Activated CD8-positive, alpha-beta memory T cell treated with anti-CD3 and anti-CD28 coated beads, Interleukin-2, amount 10 ng/mL, durations not matched to agents 7 days and 5 days (primary cell): ENCODE measurements around the gene NCOA3. TPM values are rescaled to one million over a fixed set of nuclear protein-coding genes. Genes with fewer than 3 reads are reported as not detected.
"Not testable (repeated sequence)": the region's sequence is repeated elsewhere in the genome, so short reads cannot be mapped to it uniquely, and the experiment has no call there.

Experiments
- ATAC-seq: fragments of 150-1000 bp; cut with Tn5 transposase; one replicate; pipeline ENCODE4 v1.10.0; 2021; ENCODE audit warnings: moderate library complexity
- CTCF ChIA-PET: fragments of 350-600 bp; sonication (Branson Sonifier 250); formaldehyde crosslinking; loops from one replicate; lab custom pipeline; 2021; ENCODE audit warnings: antibody characterized with exemption; lab: Charles Lee
- DNase-seq: peaks from one replicate; pipeline ENCODE4 v3.0.0-alpha.2; 2020
- H3K27ac Mint-ChIP-seq: one replicate; pipeline ENCODE4 v1.8.0; 2021; ENCODE audit warnings: mild to moderate bottlenecking, mixed read lengths
- H3K27me3 Mint-ChIP-seq: one replicate; pipeline ENCODE4 v1.8.0; 2021; ENCODE audit warnings: mixed read lengths
- H3K36me3 Mint-ChIP-seq: one replicate; pipeline ENCODE4 v1.8.0; 2021; ENCODE audit warnings: mild to moderate bottlenecking, mixed read lengths
- H3K4me1 Mint-ChIP-seq: one replicate; pipeline ENCODE4 v1.8.0; 2021; ENCODE audit warnings: mixed read lengths
- H3K4me3 Mint-ChIP-seq: one replicate; pipeline ENCODE4 v1.8.0; 2021; ENCODE audit warnings: mild to moderate bottlenecking, moderate library complexity, mixed read lengths
- H3K9me3 Mint-ChIP-seq: one replicate; pipeline ENCODE4 v1.8.0; 2022; ENCODE audit warnings: low read depth, mixed read lengths
- total RNA-seq, 2 experiments: library from RNA; stranded (reverse); gene quantifications; one replicate each; pipeline ENCODE4 v1.2.3, GENCODE V29; 2021

Gene NCOA3
- 10 to 100 TPM; 74.9 to 75.8 TPM for total RNA-seq

DNA sequence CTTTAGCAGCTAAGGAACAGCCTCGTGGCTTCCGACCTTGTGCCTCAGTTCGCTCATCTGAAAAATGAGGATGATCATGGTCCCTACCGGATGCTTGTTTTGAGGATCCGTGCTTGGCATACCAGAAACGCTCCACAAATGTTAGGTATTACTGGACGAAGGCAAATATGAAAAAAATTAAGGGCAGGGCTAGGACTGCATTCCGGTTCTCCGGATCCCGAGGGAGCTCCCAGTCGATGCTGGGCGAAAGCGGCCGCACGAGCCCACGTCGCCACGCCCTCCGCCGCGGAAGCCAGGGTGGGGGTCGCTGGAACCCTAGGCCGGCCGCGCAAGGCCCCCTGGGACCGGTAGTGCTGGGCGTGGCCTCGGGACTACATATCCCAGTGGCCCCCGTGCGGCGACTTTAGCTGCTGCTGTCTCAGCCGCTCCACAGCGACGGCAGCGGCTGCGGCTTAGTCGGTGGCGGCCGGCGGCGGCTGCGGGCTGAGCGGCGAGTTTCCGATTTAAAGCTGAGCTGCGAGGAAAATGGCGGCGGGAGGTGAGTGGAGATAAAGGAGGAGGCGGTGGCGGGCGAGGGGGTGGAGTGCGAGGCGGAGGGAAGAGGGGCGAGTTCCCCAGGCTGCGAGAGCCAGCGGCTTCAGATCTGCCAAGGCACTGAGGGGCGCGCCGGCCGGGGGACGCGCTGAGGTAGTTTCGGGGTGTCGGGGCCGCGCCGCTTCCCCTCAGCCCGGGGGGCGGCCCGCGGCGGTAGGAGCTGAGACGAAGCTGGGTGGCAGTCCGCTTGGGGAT is at the start of gene NCOA3:
Gene NCOA3, plus strand, starts transcription at position 406 of the 789 bp plus-strand sequence. CDS start 120,361 bp downstream, outside the sequence.
- peak within 1 kb of the TSS; percentile 91 for H3K27ac Mint-ChIP-seq
- H3K27me3 Mint-ChIP-seq, result peaks cover 2% of the 10 kb centered on the region
- peak within 1 kb of the TSS; percentile 96 for H3K4me3 Mint-ChIP-seq
- no peaks in the 10 kb centered on the region for H3K9me3 Mint-ChIP-seq
- CTCF ChIA-PET, result interaction anchor here (0.6 to 5.8 kb wide), 16 partner anchors 8 to 1347 kb away, joined by 3 to 38 read pairs (median 6); partner anchors contain the start of gene ZMYND8
- peak; percentile 97 for DNase-seq
- peak; percentile 83 for ATAC-seq
- peaks cover 23% of the 10 kb centered on the region for H3K36me3 Mint-ChIP-seq
- peaks cover 57% of the 10 kb centered on the region for H3K4me1 Mint-ChIP-seq

DNA sequence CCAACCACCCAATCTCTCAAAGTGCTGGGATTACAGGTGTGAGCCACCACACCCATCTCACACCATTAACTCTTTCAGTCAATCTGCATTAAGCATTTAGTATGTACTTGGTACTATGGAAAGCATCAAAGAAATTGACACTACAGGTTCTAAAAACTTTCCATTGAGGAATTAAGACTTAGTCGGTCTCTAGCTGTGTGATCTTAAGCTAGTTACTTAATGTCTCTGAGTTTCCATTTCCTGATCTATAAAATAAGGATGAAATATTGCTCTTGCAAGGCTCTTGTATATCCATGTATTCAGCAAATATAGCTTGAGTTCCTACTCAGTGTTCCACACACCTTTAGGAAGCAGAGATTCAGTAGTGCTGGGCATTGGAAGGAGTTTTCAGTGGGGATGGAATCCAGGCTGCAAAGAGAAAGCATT is 48.9 kb upstream of the NCOA3 start:
- H3K36me3 Mint-ChIP-seq, result peaks cover 7% of the 10 kb centered on the region
- CTCF ChIA-PET, result interaction anchor here (0.6 to 1.7 kb wide), 8 partner anchors 14 to 168 kb away, joined by 3 to 5 read pairs (median 4); no protein-coding TSS in a partner anchor
- H3K27ac Mint-ChIP-seq, result peak overlapping the region; percentile 89
- H3K4me3 Mint-ChIP-seq, result no peak overlapping the region
- H3K4me1 Mint-ChIP-seq, result peaks cover 36% of the 10 kb centered on the region
- peaks cover 4% of the 10 kb centered on the region for H3K9me3 Mint-ChIP-seq
- ATAC-seq (no peak), DNase-seq (no peak)
- no peaks in the 10 kb centered on the region for H3K27me3 Mint-ChIP-seq

DNA sequence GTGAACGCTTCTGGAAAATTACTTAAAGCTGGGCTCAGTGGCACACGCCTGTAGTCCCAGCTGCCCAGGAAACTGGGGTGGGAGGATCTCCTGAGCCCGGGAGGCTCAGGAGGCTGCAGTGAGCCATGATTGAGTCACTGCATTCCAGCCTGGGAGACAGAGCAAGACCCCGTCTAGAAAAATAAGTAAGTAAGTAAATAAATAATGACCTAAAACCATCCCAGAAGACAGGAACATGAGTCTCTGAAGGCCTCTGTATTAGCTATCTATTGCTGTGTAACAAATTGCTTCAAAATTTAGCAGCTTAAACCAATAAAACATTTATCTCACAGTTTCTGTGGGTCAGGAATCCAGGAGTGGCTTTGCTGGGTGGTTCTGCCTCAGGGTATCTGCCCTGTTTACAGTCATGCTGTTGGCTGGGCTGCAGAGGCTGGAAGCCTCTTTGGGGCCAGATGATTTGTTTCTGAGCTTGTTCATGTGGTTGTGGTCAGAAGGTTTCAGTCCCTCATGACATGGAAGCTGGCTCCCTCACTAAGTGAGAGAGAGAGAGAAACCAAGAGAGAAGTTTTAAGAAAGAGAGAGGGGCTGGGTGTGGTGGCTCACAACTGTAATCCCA is 48.4 kb upstream of the NCOA3 start:
- Mint-ChIP-seq H3K4me1 (peaks cover 37% of the 10 kb centered on the region), H3K9me3 (peaks cover 4% of the 10 kb centered on the region)
- peak; percentile 92 for ATAC-seq

DNA sequence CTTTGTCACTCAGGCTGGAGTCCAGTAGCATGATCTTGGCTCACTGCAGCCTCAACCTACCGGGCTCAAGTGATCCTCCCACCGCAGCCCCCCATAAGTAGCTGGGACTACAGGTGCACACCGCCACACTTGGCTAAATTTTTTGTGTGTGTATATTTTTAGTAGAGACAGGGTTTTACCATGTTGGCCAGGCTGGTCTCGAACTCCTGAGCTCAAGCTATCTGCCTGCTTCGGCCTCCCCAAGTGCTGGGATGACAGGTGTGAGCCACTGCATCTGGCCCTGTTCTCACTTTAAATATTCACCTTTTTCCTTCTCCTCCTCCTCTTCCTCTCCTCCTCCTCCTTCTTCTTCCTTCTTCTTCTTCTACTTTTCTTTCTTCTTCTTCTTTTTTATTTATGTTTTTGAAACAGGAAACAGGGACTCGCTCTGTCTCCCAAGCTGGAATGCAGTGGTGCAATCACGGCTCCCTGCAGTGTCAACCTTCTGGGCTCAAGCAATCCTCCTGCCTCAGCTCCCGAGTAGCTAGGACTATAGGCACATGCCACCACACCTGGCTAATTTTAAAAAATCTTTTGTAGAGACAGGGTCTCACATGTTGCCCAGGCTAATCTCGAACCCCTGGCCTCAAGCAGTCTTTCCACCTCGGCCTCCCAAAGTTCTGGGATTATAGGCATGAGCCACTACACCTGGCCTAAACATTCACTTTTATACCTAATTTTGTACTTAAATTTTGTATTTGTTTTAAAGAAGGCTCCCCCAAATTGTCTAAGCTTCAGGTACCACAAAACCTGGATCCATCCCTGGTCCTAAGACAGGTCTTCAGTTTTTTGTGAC is 47.2 kb upstream of the NCOA3 start:
- no peak for DNase-seq
- Mint-ChIP-seq H3K27ac (no peak overlapping the region), H3K27me3 (no peaks in the 10 kb centered on the region), H3K4me1 (peaks cover 37% of the 10 kb centered on the region), H3K36me3 (peaks cover 7% of the 10 kb centered on the region), H3K4me3 (no peak overlapping the region), H3K9me3 (peaks cover 4% of the 10 kb centered on the region)
- no peak for ATAC-seq
- CTCF ChIA-PET, result interaction anchor here (1.1 to 1.5 kb wide), 4 partner anchors 34 to 210 kb away, joined by 3 to 4 read pairs (median 4); partner anchors contain the start of gene NCOA3

More for the DNA sequence above, 48.4 kb upstream of the NCOA3 start:
- Mint-ChIP-seq H3K27me3 (no peaks in the 10 kb centered on the region), H3K27ac (peak overlapping the region; percentile 89), H3K4me3 (peak overlapping the region; percentile 52), H3K36me3 (peaks cover 7% of the 10 kb centered on the region)
- peak; percentile 86 for DNase-seq
- CTCF ChIA-PET, result interaction anchor here (0.5 to 1.7 kb wide), 10 partner anchors 15 to 167 kb away, joined by 3 to 5 read pairs (median 4); partner anchors contain the start of gene NCOA3

GRCh38 chr20:47455133-47456040 is 46.3 kb upstream of the NCOA3 start:
- H3K27ac Mint-ChIP-seq, result no peak overlapping the region
- H3K4me3 Mint-ChIP-seq, result no peak overlapping the region
- H3K27me3 Mint-ChIP-seq, result no peaks in the 10 kb centered on the region
- DNase-seq, result no peak
- peaks cover 7% of the 10 kb centered on the region for H3K36me3 Mint-ChIP-seq
- peaks cover 37% of the 10 kb centered on the region for H3K4me1 Mint-ChIP-seq
- peaks cover 4% of the 10 kb centered on the region for H3K9me3 Mint-ChIP-seq
- ATAC-seq, result no peak
- CTCF ChIA-PET, result interaction anchor here (1.0 to 1.8 kb wide), 5 partner anchors 7 to 209 kb away, joined by 3 to 7 read pairs (median 4); no protein-coding TSS in a partner anchor

DNA sequence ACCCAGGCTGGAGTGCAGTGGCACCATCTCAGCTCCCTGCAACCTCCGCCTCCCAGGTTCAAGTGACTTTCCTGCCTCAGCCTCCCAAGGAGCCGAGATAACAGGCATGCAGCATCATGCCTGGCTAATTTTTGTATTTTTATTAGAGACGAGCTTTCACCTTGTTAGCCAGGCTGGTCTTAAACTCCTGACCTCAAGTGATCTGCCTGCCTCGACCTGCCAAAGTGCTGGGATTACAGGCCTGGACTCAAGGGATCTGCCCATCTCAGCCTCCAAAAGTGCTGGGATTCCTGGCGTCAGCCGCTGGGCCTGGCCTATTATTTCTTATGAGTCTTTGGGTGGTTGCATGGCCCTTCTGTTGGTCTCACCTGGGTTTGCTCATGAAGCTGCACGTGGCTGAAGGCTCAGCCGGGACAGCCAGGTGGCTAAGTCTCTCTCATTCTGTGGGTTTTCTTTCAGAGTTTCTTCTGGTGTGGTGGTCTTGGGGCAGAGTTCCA is 45.6 kb upstream of the NCOA3 start:
- peaks cover 4% of the 10 kb centered on the region for H3K9me3 Mint-ChIP-seq
- H3K36me3 Mint-ChIP-seq, result peaks cover 7% of the 10 kb centered on the region
- CTCF ChIA-PET, result interaction anchor here (1.0 to 1.8 kb wide), 5 partner anchors 8 to 72 kb away, joined by 3 to 7 read pairs (median 4); no protein-coding TSS in a partner anchor
- DNase-seq, result no peak
- ATAC-seq, result no peak
- H3K27ac Mint-ChIP-seq, result no peak overlapping the region
- H3K4me1 Mint-ChIP-seq, result peaks cover 35% of the 10 kb centered on the region
- H3K4me3 Mint-ChIP-seq, result no peak overlapping the region
- H3K27me3 Mint-ChIP-seq, result no peaks in the 10 kb centered on the region

DNA sequence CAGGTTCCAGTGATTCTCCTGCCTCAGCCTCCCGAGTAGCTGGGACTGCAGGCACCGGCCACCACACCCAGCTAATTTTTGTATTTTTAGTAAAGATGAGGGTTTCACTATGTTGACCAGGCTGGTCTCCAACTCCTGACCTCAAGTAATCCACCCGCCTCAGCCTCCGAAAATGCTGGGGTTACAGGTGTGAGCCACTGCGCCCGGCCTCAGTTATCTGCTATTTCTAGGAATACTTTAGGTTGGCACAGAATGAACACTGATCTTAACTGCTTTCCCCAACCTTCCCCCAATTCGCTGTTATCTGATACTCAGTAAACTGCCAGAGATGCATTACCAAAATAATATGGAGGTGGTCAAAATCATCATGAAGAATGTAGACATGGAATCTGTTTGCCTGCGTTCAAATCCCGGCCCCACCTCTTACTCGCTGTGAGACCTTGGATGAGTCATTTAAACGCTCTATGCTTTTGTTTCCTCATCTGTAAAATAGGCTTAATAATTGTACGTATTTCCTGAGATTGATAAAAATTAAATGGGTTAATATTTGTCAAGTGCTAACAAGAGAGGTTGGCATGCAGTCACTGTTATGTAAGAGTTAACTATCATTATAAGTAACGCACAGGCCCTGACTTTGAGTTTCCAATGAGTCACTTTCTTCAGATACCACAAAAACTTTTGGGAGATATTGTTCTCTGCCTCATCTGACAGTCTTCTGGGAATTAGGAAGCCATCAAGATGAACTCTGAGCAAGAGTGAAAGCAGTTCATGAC is 44.5 kb upstream of the NCOA3 start:
- H3K27ac Mint-ChIP-seq, result peak overlapping the region; percentile 47
- H3K9me3 Mint-ChIP-seq, result peaks cover 4% of the 10 kb centered on the region
- H3K4me3 Mint-ChIP-seq, result no peak overlapping the region
- CTCF ChIA-PET, result interaction anchor here (0.9 to 2.0 kb wide), 5 partner anchors 17 to 164 kb away, joined by 3 to 7 read pairs (median 4); no protein-coding TSS in a partner anchor
- peak; percentile 64 for ATAC-seq
- no peaks in the 10 kb centered on the region for H3K27me3 Mint-ChIP-seq
- H3K4me1 Mint-ChIP-seq, result peaks cover 35% of the 10 kb centered on the region
- peaks cover 7% of the 10 kb centered on the region for H3K36me3 Mint-ChIP-seq
- no peak for DNase-seq

GRCh38 chr20:47458280-47459050 is 43.2 kb upstream of the NCOA3 start:
- not testable (repeated sequence) for H3K36me3 Mint-ChIP-seq, H3K27me3 Mint-ChIP-seq, ATAC-seq, H3K4me3 Mint-ChIP-seq, H3K27ac Mint-ChIP-seq, DNase-seq, H3K9me3 Mint-ChIP-seq
- CTCF ChIA-PET, result interaction anchor here (1.0 to 2.0 kb wide), 4 partner anchors 44 to 185 kb away, joined by 3 to 7 read pairs (median 4); no protein-coding TSS in a partner anchor
- peaks cover 25% of the 10 kb centered on the region for H3K4me1 Mint-ChIP-seq

DNA sequence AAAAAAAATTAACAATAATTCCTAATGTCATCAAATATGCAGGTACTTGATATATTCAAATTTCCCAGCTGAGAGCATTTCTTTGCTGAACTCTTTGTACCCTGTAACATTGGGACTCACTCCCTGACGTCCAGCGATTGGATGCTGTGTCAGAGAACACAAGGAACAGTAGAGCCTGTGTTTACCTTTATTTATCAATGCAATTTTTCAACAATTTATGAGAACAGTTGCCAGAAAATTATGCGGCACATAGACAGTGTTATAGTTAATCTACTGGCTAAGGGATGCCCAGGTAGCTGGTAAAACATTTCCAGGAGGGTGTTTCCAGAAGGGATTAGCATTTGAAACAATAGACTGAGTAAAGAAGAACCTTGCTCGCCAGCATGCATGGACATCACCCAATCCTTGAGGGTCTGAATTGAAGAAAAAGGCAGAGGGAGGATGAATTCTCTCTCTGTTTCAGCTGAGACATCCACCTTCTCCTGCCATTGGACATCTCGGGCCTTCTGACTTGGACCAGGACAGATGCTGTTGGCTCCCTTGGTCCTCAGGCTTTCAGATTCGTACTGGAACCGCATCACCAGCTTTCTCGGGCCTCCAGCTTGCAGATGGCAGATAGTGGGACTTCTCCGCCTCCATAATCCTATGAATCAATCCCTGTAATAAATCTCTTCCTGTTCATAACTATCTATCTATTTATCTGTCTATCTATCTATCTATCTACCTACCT is 42.2 kb upstream of the NCOA3 start:
- ATAC-seq (no peak), DNase-seq (no peak)
- Mint-ChIP-seq H3K36me3 (no peaks in the 10 kb centered on the region), H3K9me3 (no peaks in the 10 kb centered on the region), H3K4me3 (no peak overlapping the region), H3K27ac (no peak overlapping the region), H3K27me3 (no peaks in the 10 kb centered on the region), H3K4me1 (peaks cover 19% of the 10 kb centered on the region)
- CTCF ChIA-PET, result interaction anchor here (1.1 to 2.0 kb wide), 3 partner anchors 16 to 76 kb away, joined by 3 to 7 read pairs (median 4); no protein-coding TSS in a partner anchor

DNA sequence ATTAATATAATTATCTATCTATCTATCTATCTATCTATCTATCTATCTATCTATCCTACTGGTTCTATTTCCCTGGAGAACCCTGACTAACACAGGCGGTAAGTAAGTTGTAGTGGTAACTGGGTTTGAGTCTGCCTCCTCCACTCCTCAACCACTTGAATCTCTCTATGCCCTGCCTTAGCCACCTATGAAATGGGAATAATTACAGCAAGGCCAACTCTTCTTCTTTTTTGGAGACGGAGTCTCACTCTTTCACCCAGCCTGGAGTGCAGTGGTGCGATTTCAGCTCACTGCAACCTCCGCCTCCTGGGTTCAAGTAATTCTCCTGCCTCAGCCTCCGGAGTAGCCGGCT is 41.0 kb upstream of the NCOA3 start:
- H3K4me1 Mint-ChIP-seq, result peaks cover 17% of the 10 kb centered on the region
- DNase-seq, H3K4me3 Mint-ChIP-seq, ATAC-seq, H3K9me3 Mint-ChIP-seq, CTCF ChIA-PET, H3K36me3 Mint-ChIP-seq, H3K27me3 Mint-ChIP-seq, H3K27ac Mint-ChIP-seq: not testable (repeated sequence)
